A673 (cell line): ENCODE data around the gene SBK3. TPM values are rescaled to one million over a fixed set of nuclear protein-coding genes. Genes with fewer than 3 reads are reported as not detected.
"Not testable (repeated sequence)": the region's sequence is repeated elsewhere in the genome, so short reads cannot be mapped to it uniquely, and the experiment has no call there.

Source experiments
- BruUV-seq: library from RNA; stranded (reverse); fragments of 400-500 nt; replicated peaks from 2 replicates; lab custom pipeline; 2021; lab: Mats Ljungman, UMichigan
- CTCF ChIA-PET: fragments of 300-600 bp; sonication (Branson Sonifier 250); formaldehyde crosslinking; loops from one replicate; lab custom pipeline; 2022; ENCODE audit warnings: antibody characterized with exemption; lab: Charles Lee
- POLR2A ChIA-PET: fragments of 300-600 bp; sonication (Branson Sonifier 250); formaldehyde crosslinking; loops from one replicate; lab custom pipeline; 2022; ENCODE audit warnings: antibody characterized with exemption; ENCODE audit not compliant: low non-redundant PET; lab: Charles Lee
- DNase-seq: peaks from one replicate; pipeline ENCODE4 v3.0.0-alpha.2; 2015; ENCODE audit warnings: low spot score
- H3K27ac ChIP-seq: fragments of 200-600 bp; sonication (generic); 2 replicates; pipeline ENCODE4 v1.5.1; 2016; ENCODE audit warnings: mixed run types, low read depth, mild to moderate bottlenecking, mixed read lengths, antibody characterized with exemption, low read length; ENCODE audit not compliant: poor library complexity, severe bottlenecking
- H3K27me3 ChIP-seq: fragments of 200-600 bp; sonication (generic); replicated peaks from 2 replicates; pipeline ENCODE4 v1.6.1; 2017; ENCODE audit warnings: mixed run types, low read depth, mild to moderate bottlenecking, mixed read lengths, antibody characterized with exemption, low read length; ENCODE audit not compliant: insufficient read depth, poor library complexity
- H3K36me3 ChIP-seq: fragments of 200-600 bp; sonication (generic); 2 replicates; pipeline ENCODE4 v1.6.1; 2016; ENCODE audit warnings: mixed run types, mild to moderate bottlenecking, mixed read lengths, antibody characterized with exemption, low read length; ENCODE audit not compliant: insufficient read depth, poor library complexity, severe bottlenecking
- H3K4me1 ChIP-seq: fragments of 200-600 bp; sonication (generic); 2 replicates; pipeline ENCODE4 v1.6.1; 2017; ENCODE audit warnings: mixed run types, mild to moderate bottlenecking, mixed read lengths, antibody characterized with exemption, low read length; ENCODE audit not compliant: insufficient read depth, poor library complexity, severe bottlenecking
- H3K4me3 ChIP-seq: fragments of 200-600 bp; sonication (generic); 2 replicates; pipeline ENCODE4 v1.5.1; 2016; ENCODE audit warnings: low read depth, mixed run types, mild to moderate bottlenecking, mixed read lengths, low read length; ENCODE audit not compliant: poor library complexity, severe bottlenecking
- H3K9me3 ChIP-seq: fragments of 200-600 bp; sonication (generic); 2 replicates; pipeline ENCODE4 v1.6.1; 2016; ENCODE audit warnings: mixed run types, low read depth, mild to moderate bottlenecking, mixed read lengths, antibody characterized with exemption, low read length; ENCODE audit not compliant: poor library complexity, severe bottlenecking
- CTCF ChIP-seq: fragments of 300-800, 200-600 bp; sonication (generic); conservative IDR thresholded peaks from 2 replicates; pipeline ENCODE4 v1.5.1; 2017; ENCODE audit warnings: low read depth, mild to moderate bottlenecking, antibody characterized with exemption, low read length, moderate library complexity, mixed read lengths
- EZH2 ChIP-seq: fragments of 200-600 bp; sonication (generic); IDR thresholded peaks from 2 replicates; pipeline ENCODE4 v1.6.1; 2017; ENCODE audit warnings: borderline replicate concordance, low read depth, mild to moderate bottlenecking, mixed read lengths, antibody characterized with exemption, low read length; ENCODE audit not compliant: poor library complexity, severe bottlenecking
- intact Hi-C: fragments of 100-400 bp; cut with micrococcal nuclease; formaldehyde crosslinking; loops from one replicate; pipeline ENCODE4 v1.10.0; 2022; ENCODE audit not compliant: unreplicated experiment
- total RNA-seq: library from RNA; stranded (reverse); gene quantifications from 2 replicates; pipeline ENCODE4 v1.2.3, GENCODE V29; 2021

Gene SBK3
- total RNA-seq, 1 experiment from 2014 or later = not detected

- no peak for DNase-seq
- Histone ChIP-seq H3K36me3 (no peaks in the 10 kb centered on the region), H3K4me3 (no peak overlapping the region), H3K27ac (peak overlapping the region; percentile 90), H3K4me1 (peaks cover 22% of the 10 kb centered on the region), H3K9me3 (no peaks in the 10 kb centered on the region), H3K27me3 (no peaks in the 10 kb centered on the region)
- POLR2A ChIA-PET = no interaction called here
- no peak for TF ChIP-seq EZH2
- TF ChIP-seq CTCF = no peak
- CTCF ChIA-PET = no interaction called here
- no TSS peak for BruUV-seq
- intact Hi-C loops = no loop called here
Observed at GRCh38 chr19:55584871-55585270, 39.5 kb upstream of the SBK3 start.

- intact Hi-C loops, H3K36me3 ChIP-seq, H3K27ac ChIP-seq, H3K27me3 ChIP-seq, H3K9me3 ChIP-seq, BruUV-seq, DNase-seq, H3K4me3 ChIP-seq: not testable (repeated sequence)
- POLR2A ChIA-PET = interaction anchor here (0.6 kb wide), 1 partner anchor 13 kb away, joined by 8 read pairs; no protein-coding TSS in a partner anchor
- H3K4me1 ChIP-seq = peaks cover 22% of the 10 kb centered on the region
- CTCF ChIA-PET = interaction anchor here (0.6 kb wide), 1 partner anchor 17 kb away, joined by 7 read pairs; no protein-coding TSS in a partner anchor
Observed at GRCh38 chr19:55583897-55584296, 38.6 kb upstream of the SBK3 start.

GRCh38 chr19:55582284-55582683, 36.9 kb upstream of the SBK3 start:
- intact Hi-C loops, H3K9me3 ChIP-seq, POLR2A ChIA-PET, H3K27ac ChIP-seq, BruUV-seq, H3K4me3 ChIP-seq, CTCF ChIA-PET, H3K27me3 ChIP-seq, DNase-seq: not testable (repeated sequence)
- Histone ChIP-seq H3K36me3 (peaks cover 12% of the 10 kb centered on the region), H3K4me1 (peaks cover 22% of the 10 kb centered on the region)

GRCh38 chr19:55581823-55582223, 36.5 kb upstream of the SBK3 start:
- POLR2A ChIA-PET = interaction anchor here (0.5 kb wide), 1 partner anchor 17 kb away, joined by 3 read pairs; the partner anchor contains the start of gene FIZ1
- Histone ChIP-seq H3K27me3 (no peaks in the 10 kb centered on the region), H3K4me1 (peaks cover 17% of the 10 kb centered on the region), H3K4me3 (no peak overlapping the region), H3K9me3 (no peaks in the 10 kb centered on the region), H3K27ac (no peak overlapping the region), H3K36me3 (peaks cover 15% of the 10 kb centered on the region)
- intact Hi-C loops = no loop called here
- TF ChIP-seq CTCF (no peak), EZH2 (no peak)
- CTCF ChIA-PET = no interaction called here
- DNase-seq = no peak
- BruUV-seq = no TSS peak
